DOHH2 (cell line): ENCODE measurements around the gene ANKRD13A.
A peak's percentile ranks its signal among the peaks of the same experiment; 100 is the strongest.

Experiments used
- H3F3A ChIP-seq: fragments of 200-600 bp; sonication (generic), shearing (Covaris generic); 2 replicates; pipeline ENCODE4 v1.6.0; 2016; ENCODE audit warnings: antibody characterized with exemption, mild to moderate bottlenecking; ENCODE audit not compliant: control insufficient read depth, insufficient read depth
- H3K27ac ChIP-seq: fragments of 200-600 bp; sonication (generic); 2 replicates; pipeline ENCODE4 v1.5.1; 2014; ENCODE audit warnings: low read depth, mild to moderate bottlenecking, low read length, moderate library complexity
- H3K27me3 ChIP-seq: fragments of 200-600 bp; sonication (generic); 2 replicates; pipeline ENCODE4 v1.6.1; 2014; ENCODE audit warnings: mild to moderate bottlenecking, low read length, mixed read lengths; ENCODE audit not compliant: control insufficient read depth
- H3K36me3 ChIP-seq: fragments of 200-600 bp; sonication (generic); 2 replicates; pipeline ENCODE4 v1.6.1; 2014; ENCODE audit warnings: mild to moderate bottlenecking, low read length, moderate library complexity, mixed read lengths; ENCODE audit not compliant: control insufficient read depth
- H3K4me1 ChIP-seq: fragments of 200-600 bp; sonication (generic); 2 replicates; pipeline ENCODE4 v1.6.1; 2014; ENCODE audit warnings: mild to moderate bottlenecking, low read length, mixed read lengths; ENCODE audit not compliant: control insufficient read depth
- H3K4me2 ChIP-seq: fragments of 200-600 bp; sonication (generic); 2 replicates; pipeline ENCODE4 v1.6.0; 2014; ENCODE audit warnings: mild to moderate bottlenecking, low read length, moderate library complexity
- H3K4me3 ChIP-seq: fragments of 200-600 bp; sonication (generic); 2 replicates; pipeline ENCODE4 v1.5.1; 2014; ENCODE audit warnings: mild to moderate bottlenecking, low read length, mixed read lengths
- H3K79me2 ChIP-seq: fragments of 200-600 bp; sonication (generic); 2 replicates; pipeline ENCODE4 v1.6.1; 2014; ENCODE audit warnings: mild to moderate bottlenecking, low read length, mixed read lengths; ENCODE audit not compliant: control insufficient read depth
- H3K9me2 ChIP-seq: fragments of 200-600 bp; sonication (generic); replicated peaks from 2 replicates; pipeline ENCODE4 v1.6.1; 2014; ENCODE audit warnings: mild to moderate bottlenecking, low read length, mixed read lengths; ENCODE audit not compliant: control insufficient read depth
- H3K9me3 ChIP-seq: fragments of 200-600 bp; sonication (generic); 2 replicates; pipeline ENCODE4 v1.6.1; 2014; ENCODE audit warnings: antibody characterized with exemption, low read length, mixed read lengths; ENCODE audit not compliant: control insufficient read depth, insufficient read depth
- H4K20me1 ChIP-seq: fragments of 200-600 bp; sonication (generic); 2 replicates; pipeline ENCODE4 v1.6.0; 2014; ENCODE audit warnings: low read depth, mild to moderate bottlenecking, antibody characterized with exemption, low read length, moderate library complexity; ENCODE audit not compliant: control insufficient read depth, insufficient read depth
- EZH2phosphoT487 ChIP-seq: fragments of 200-600 bp; sonication (generic); IDR thresholded peaks from 2 replicates; pipeline ENCODE4 v1.6.1; 2017; ENCODE audit warnings: borderline replicate concordance, mild to moderate bottlenecking, antibody characterized with exemption, low read length, moderate library complexity, mixed read lengths
- TF ChIP-seq, protein P1 (sequence below): fragments of 200-600 bp; sonication (generic); IDR thresholded peaks from one replicate; pipeline ENCODE4 v1.5.1; 2014; ENCODE audit warnings: antibody characterized with exemption, mild to moderate bottlenecking, low read depth, low read length; ENCODE audit not compliant: poor library complexity, severe bottlenecking

ANKRD13A gene

DNA sequence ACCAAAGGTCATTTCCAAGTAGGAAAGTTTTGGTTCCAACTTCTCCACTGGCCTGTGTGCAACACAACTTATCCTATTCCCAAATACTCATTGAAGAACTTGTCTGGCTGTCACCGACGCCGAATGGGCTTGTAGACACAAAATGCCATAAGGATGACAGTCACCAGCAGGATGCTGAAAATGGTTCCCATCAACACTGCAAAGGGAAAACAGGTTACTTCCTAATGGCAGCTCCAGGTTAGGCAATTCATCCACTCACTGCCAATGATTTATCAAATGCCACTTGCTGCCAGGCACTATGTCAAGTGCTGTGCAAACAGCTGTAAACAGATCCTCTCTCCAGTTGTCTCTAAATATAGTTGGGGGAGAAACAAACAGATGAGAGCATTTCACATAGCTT, 43.0 kb downstream of the ANKRD13A start:
- peaks cover 30% of the 10 kb centered on the region for H3K79me2 ChIP-seq
- no peak overlapping the region for H3K27ac ChIP-seq
- no peaks in the 10 kb centered on the region for H3K9me2 ChIP-seq
- H3K36me3 ChIP-seq, result peaks cover 44% of the 10 kb centered on the region
- H3K27me3 ChIP-seq, result no peaks in the 10 kb centered on the region
- no peaks in the 10 kb centered on the region for H3K9me3 ChIP-seq
- H3K4me3 ChIP-seq, result no peak overlapping the region
- peaks cover 28% of the 10 kb centered on the region for H3K4me1 ChIP-seq
- TF ChIP-seq, protein P1, sequence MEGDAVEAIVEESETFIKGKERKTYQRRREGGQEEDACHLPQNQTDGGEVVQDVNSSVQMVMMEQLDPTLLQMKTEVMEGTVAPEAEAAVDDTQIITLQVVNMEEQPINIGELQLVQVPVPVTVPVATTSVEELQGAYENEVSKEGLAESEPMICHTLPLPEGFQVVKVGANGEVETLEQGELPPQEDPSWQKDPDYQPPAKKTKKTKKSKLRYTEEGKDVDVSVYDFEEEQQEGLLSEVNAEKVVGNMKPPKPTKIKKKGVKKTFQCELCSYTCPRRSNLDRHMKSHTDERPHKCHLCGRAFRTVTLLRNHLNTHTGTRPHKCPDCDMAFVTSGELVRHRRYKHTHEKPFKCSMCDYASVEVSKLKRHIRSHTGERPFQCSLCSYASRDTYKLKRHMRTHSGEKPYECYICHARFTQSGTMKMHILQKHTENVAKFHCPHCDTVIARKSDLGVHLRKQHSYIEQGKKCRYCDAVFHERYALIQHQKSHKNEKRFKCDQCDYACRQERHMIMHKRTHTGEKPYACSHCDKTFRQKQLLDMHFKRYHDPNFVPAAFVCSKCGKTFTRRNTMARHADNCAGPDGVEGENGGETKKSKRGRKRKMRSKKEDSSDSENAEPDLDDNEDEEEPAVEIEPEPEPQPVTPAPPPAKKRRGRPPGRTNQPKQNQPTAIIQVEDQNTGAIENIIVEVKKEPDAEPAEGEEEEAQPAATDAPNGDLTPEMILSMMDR, result no peak
- no peak for TF ChIP-seq EZH2phosphoT487
- no peak overlapping the region for H3K4me2 ChIP-seq
- H4K20me1 ChIP-seq, result peaks cover 5% of the 10 kb centered on the region; the same call in 1 of the 2 replicates
- H3F3A ChIP-seq, result peaks cover 31% of the 10 kb centered on the region

DNA sequence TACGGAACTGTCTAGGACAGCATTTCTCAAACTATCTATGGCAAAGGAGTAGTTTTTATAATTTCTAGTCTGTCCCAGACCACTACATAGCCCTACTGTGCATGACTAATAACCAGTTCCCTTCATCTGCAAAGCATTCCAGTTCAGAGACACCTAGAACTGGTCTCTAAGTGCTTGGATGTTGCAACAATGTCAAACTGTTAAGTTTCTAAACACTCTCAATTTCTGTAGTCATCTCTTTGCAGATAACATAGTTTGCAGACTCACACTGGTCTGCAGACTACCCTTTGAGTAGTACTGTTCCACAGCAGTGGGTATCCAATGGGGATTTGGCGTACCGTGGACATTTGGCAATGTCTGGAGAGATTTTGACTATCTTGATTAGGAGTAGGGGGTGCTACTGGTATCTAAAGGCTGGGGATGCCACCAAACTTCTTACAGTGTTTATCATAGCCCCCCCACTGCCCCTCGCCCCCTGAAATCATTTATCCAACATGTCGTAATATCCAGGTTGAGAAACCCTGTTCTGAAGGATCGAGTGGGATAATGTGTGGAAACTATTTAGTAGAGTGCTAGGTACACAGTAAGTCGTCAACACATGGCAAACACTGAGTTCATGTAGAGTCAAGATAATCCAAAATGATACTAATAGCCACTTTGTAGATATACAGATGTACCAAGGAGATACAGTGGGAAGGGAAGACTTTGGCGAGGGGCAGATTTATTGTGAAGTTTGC, 47.4 kb downstream of the ANKRD13A start:
- Histone ChIP-seq H3K4me3 (peak overlapping the region; percentile 89; the same call in 1 of the 2 replicates), H3K4me1 (peaks cover 50% of the 10 kb centered on the region), H3K36me3 (peaks cover 17% of the 10 kb centered on the region), H3K9me2 (no peaks in the 10 kb centered on the region), H3K27ac (no peak overlapping the region), H3K79me2 (peaks cover 35% of the 10 kb centered on the region), H3K9me3 (no peaks in the 10 kb centered on the region), H3F3A (peaks cover 17% of the 10 kb centered on the region; the same call in 1 of the 2 replicates), H3K27me3 (no peaks in the 10 kb centered on the region), H4K20me1 (no peaks in the 10 kb centered on the region), H3K4me2 (peak overlapping the region; percentile 96)
- TF ChIP-seq, protein P1, result no peak
- TF ChIP-seq EZH2phosphoT487, result no peak

DNA sequence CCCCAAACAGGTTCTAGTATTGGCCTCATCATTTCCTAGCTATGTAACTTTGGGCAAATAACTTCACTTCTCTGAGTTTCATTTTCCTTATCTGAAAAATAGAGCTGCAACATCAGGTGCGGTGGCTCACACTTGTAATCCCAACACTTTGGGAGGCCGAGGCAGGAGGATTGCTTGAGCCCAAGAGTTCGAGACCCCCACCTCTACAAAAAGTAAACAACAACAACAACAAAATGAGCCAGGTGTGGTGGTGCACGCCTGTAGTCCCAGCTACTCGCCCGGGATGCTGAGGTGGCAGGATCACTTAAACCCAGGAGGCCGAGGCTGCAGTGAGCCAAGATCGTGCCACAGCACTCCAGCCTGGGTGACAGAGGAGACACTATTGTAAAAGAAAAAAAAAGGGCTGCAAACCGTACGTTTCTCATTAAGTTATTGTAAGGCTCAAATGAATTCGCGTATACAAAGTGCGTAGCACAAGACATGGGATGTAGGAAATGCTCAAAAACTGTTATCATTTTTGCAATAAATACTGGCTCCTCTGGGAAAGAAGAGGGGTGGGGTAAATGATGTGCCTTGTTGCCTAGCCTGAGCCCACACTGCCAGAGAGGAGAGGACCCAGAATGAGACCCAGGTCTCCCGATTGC, 48.2 kb downstream of the ANKRD13A start:
- H3K36me3 ChIP-seq, result peaks cover 9% of the 10 kb centered on the region
- peak overlapping the region; percentile 89 for H3K4me3 ChIP-seq
- H3K4me2 ChIP-seq, result peak overlapping the region; percentile 96
- H3K27me3 ChIP-seq, result no peaks in the 10 kb centered on the region
- TF ChIP-seq, protein P1, result no peak
- no peaks in the 10 kb centered on the region for H3K9me2 ChIP-seq
- no peak overlapping the region for H3K27ac ChIP-seq
- H3F3A ChIP-seq, result peaks cover 14% of the 10 kb centered on the region; the same call in 1 of the 2 replicates
- H4K20me1 ChIP-seq, result no peaks in the 10 kb centered on the region
- peaks cover 35% of the 10 kb centered on the region for H3K79me2 ChIP-seq
- H3K9me3 ChIP-seq, result no peaks in the 10 kb centered on the region
- H3K4me1 ChIP-seq, result peaks cover 50% of the 10 kb centered on the region
